Epithelial cell of esophagus (primary cell): ENCODE measurements around the gene HIGD1B.

ENCODE experiments used
- DNase-seq: peaks from one replicate; pipeline ENCODE4 v3.0.0; 2010; ENCODE audit warnings: low read depth
- H3K4me3 ChIP-seq: 2 replicates; pipeline ENCODE4 v1.5.1; 2011; ENCODE audit warnings: mild to moderate bottlenecking, low read length, control low read depth
- TF ChIP-seq, protein P1 (sequence below): IDR thresholded peaks from 2 replicates; pipeline ENCODE4 v1.5.1; 2011; ENCODE audit warnings: low read depth, mild to moderate bottlenecking, low read length, control low read depth, inconsistent platforms; ENCODE audit not compliant: insufficient read depth; ENCODE audit errors: missing control alignments

The HIGD1B gene

DNA sequence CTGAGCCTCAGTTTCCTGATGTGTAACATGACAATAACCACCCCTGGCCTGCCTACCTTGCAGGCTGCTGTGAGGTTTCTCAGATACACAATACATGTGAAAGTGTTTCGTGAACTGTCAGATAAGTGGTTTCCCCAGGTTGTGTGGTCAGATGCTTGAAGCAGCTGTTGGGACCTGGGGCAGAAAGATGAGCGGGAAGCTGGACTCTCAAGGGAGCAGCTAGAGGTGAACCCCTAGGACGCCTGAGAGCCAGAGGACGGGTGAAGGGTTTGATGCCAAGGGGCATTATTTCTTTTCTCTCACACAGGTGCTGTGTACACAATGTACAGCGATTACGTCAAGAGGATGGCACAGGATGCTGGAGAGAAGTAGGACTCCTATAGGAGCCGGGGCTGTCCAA lies 2.3 kb downstream of the HIGD1B start:
- no peak for DNase-seq
- TF ChIP-seq, protein P1, sequence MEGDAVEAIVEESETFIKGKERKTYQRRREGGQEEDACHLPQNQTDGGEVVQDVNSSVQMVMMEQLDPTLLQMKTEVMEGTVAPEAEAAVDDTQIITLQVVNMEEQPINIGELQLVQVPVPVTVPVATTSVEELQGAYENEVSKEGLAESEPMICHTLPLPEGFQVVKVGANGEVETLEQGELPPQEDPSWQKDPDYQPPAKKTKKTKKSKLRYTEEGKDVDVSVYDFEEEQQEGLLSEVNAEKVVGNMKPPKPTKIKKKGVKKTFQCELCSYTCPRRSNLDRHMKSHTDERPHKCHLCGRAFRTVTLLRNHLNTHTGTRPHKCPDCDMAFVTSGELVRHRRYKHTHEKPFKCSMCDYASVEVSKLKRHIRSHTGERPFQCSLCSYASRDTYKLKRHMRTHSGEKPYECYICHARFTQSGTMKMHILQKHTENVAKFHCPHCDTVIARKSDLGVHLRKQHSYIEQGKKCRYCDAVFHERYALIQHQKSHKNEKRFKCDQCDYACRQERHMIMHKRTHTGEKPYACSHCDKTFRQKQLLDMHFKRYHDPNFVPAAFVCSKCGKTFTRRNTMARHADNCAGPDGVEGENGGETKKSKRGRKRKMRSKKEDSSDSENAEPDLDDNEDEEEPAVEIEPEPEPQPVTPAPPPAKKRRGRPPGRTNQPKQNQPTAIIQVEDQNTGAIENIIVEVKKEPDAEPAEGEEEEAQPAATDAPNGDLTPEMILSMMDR, result no peak
- no peak overlapping the region for H3K4me3 ChIP-seq

DNA sequence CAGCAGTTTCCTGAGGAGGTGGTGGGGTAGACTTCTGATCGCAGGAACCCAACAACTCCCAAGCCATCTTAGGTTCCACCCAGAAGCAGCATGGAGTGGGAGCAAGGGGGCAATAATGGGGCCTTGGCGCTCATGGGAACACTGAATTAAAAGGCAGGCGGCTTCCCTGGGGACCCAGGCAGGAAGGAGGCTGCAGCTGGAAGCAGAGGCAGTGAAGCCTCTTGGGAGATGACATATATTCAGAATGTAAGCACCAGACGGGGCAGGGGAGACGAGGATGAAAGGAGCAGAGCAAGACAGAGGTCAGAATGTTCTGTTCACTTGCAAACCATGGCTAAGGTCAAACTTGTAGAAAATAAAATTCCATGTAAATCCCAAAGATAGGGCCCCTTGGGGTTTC lies 2.9 kb downstream of the HIGD1B start:
- H3K4me3 ChIP-seq, result no peak overlapping the region
- no peak for DNase-seq
- TF ChIP-seq, protein P1, result no peak

DNA sequence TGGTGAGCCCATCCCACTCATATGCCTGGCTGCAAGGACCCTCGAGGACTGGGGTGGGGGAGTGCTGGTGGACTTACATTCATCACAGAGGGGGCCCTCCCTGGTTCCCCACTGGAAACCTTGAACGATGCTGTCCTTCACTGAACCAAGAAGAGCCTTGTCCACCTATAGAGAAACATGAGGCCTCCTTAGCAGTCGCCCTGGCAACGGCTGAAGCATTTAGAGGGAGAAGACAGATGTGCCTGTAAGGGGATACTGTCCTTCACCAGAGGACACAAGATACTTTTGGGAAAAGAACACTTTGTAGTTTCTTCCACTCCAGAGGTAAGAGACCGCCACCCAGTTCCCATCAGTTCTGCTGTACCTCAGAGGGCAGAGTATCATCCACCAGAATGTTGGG lies 6.5 kb downstream of the HIGD1B start:
- DNase-seq, result no peak
- TF ChIP-seq, protein P1, result no peak
- H3K4me3 ChIP-seq, result no peak overlapping the region

DNA sequence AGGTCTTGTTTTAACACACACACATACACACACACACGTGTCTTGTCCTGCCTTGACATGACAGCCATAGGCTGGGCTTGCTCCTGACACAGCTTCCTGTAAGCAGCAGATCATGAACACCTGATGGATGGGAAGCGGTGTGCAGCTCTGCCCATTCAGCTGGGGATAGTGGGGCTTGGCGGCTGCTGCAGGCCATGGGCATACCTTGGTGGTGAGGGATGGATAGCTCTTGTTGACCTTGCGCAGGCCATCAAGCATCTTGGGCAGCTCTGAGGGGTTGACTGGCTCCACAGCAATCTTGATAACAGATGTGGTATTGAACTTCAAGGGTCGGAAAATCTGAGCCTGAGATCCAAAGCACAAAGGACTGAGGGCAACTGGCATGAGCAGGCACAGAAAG lies 12.0 kb downstream of the HIGD1B start:
- TF ChIP-seq, protein P1, result no peak
- H3K4me3 ChIP-seq, result no peak overlapping the region
- DNase-seq, result no peak

DNA sequence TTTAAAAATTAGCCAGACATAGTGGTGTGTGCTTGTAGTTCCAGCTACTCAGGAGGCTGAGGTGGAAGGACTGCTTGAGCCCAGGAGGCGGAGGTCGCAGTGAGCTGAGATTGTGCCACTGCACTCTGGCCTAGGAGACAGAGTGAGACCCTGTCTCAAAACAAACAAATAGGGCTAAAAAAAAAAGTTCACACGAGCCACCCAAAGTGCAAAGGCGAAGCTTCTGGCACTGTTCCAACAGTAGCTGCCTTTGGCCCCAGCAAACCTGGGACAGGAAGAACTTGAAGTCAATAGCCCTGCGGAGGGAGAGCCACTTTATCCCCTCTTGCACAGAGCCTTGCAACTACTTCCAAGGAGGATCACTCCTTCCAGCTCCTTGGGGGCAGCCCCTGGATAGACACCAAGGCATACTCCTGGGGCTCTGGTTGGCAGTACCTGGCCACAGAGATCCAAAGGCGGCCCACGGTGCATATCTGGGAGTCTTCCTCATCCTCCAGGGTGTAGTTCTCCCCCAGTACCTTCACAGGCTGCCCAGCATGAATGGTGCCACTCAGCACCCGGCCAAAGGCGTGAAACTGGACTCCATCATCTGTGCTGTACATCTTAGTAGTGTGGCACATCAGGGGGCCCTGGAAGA lies 14.7 kb downstream of the HIGD1B start:
- TF ChIP-seq, protein P1, result no peak
- DNase-seq, result no peak

DNA sequence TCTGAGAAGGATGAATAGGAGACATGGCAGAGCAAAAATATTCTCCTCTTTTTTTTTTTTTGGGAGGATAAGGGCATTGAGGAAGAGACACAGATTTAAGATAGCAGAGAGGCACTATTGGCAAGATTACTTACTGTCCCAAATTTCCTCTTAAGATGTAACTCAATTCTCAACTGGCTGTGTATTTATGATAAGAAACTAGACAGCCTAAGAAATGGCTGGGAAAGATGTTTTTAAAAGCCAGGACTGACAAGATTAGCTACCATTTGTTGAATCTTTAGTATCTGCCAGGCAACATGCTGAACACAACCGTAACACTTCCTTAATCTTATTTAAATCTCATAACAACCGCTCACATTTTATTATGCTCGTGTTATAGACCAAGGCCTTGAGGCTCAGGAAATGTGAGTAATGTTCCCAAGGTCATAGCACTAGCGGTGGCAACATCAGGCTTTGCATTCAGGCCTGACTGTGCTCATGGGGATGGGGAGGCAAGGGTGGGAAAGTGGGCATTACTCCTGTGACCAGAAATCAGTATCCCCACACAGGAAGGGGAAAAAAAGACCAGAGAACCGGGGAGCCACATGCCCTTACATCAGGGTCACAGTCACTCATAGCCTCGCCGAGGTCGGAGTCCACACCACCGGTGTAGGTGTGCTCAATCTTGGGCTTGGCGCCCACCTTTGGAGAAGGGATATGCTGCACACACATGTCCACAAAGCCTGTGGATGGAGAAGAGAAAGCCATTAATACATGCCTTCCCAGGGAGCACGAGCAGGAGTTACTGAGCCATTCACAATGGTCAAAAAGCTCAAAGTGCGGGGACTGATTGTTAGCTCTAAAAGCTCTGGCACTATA lies 15.6 kb downstream of the HIGD1B start:
- H3K4me3 ChIP-seq, result no peak overlapping the region
- no peak for DNase-seq
- TF ChIP-seq, protein P1, result no peak

More for the DNA sequence above, 14.7 kb downstream of the HIGD1B start:
- H3K4me3 ChIP-seq, result no peak overlapping the region

DNA sequence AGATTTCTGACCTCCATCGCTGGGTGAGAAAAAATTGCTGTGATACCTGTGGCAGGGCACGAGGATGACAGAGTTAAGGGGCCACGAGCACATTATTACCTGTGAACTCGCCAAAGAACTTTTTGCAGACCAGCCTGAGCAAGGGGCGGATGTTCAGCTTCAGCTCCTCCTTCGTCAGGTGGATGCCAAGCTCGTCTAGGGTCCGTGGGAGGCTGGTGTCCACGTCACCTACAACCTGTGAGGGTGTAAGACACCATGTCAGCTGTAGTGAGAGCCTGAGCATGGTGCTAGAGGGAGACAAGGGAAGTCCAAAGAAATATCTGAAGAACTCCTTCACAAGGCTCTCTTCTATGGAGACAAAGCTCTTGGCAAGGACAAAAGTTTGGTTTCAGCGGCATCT lies 17.1 kb downstream of the HIGD1B start:
- no peak for DNase-seq
- TF ChIP-seq, protein P1, result no peak
- H3K4me3 ChIP-seq, result no peak overlapping the region
